ENCODE results near the gene RRN3.
"Not testable (repeated sequence)": the region's sequence is repeated elsewhere in the genome, so short reads cannot be mapped to it uniquely, and the experiment has no call there.

The RRN3 gene

GRCh38 chr16:15049581-15050180 is 44.4 kb downstream of the RRN3 start:
- DNase-seq, result no peak

- no peak for DNase-seq
These were observed 47.2 kb downstream of the RRN3 start for GRCh38 chr16:15046692-15047376.

GRCh38 chr16:15045270-15045669 is 48.8 kb downstream of the RRN3 start:
- not testable (repeated sequence) for DNase-seq

GRCh38 chr16:15044286-15044685 is 49.8 kb downstream of the RRN3 start:
- DNase-seq, result no peak

- DNase-seq, result no peak
These were observed 50.7 kb downstream of the RRN3 start for GRCh38 chr16:15043344-15043743.

- no peak for DNase-seq
These were observed 52.6 kb downstream of the RRN3 start for GRCh38 chr16:15041271-15042004.

GRCh38 chr16:15038689-15039088 is 55.4 kb downstream of the RRN3 start:
- no peak for DNase-seq

GRCh38 chr16:15037745-15038144 is 56.3 kb downstream of the RRN3 start:
- DNase-seq, result no peak

GRCh38 chr16:15037003-15037402 is 57.1 kb downstream of the RRN3 start:
- no peak for DNase-seq

GRCh38 chr16:15035163-15035729 is 58.8 kb downstream of the RRN3 start:
- DNase-seq, result no peak

- DNase-seq, result no peak
These were observed 59.6 kb downstream of the RRN3 start for GRCh38 chr16:15034266-15035162.

GRCh38 chr16:15033309-15033707 is 60.8 kb downstream of the RRN3 start:
- no peak for DNase-seq

- no peak for DNase-seq
These were observed 61.3 kb downstream of the RRN3 start for GRCh38 chr16:15032547-15033308.

GRCh38 chr16:15031586-15031985 is 62.5 kb downstream of the RRN3 start:
- no peak for DNase-seq

GRCh38 chr16:15031179-15031578 is 62.9 kb downstream of the RRN3 start:
- DNase-seq, result no peak

- DNase-seq, result not testable (repeated sequence)
These were observed 64.3 kb downstream of the RRN3 start for GRCh38 chr16:15029749-15030148.

- DNase-seq, result not testable (repeated sequence)
These were observed 65.0 kb downstream of the RRN3 start for GRCh38 chr16:15028801-15029698.

GRCh38 chr16:15028345-15028715 is 65.7 kb downstream of the RRN3 start:
- DNase-seq, result not testable (repeated sequence)

GRCh38 chr16:15027503-15028344 is 66.3 kb downstream of the RRN3 start:
- not testable (repeated sequence) for DNase-seq

GRCh38 chr16:15027051-15027450 is 67.0 kb downstream of the RRN3 start:
- DNase-seq, result not testable (repeated sequence)

Data from NCI-H1417 treated with DMSO at 0.1 percent for 48 hours (cell line).